Stimulated activated CD8-positive, alpha-beta memory T cell treated with anti-CD3 and anti-CD28 coated beads, Interleukin-4, amount 100 ng/mL, for 48 hours (primary cell): ENCODE measurements around the gene UBAC1.
A peak's percentile ranks its signal among the peaks of the same experiment; 100 is the strongest.

ENCODE experiments used
- DNase-seq: peaks from one replicate; pipeline ENCODE4 v3.0.0-alpha.2; 2020

Gene UBAC1

GRCh38 chr9:135961277-135961715, at the start of gene UBAC1:
TSS of gene UBAC1 (minus strand) at chr9:135961373. CDS start at chr9:135961162, 211 bp downstream.
- peak; percentile 95 for DNase-seq

GRCh38 chr9:136010615-136011361, 49.6 kb upstream of the UBAC1 start:
- no peak for DNase-seq

- no peak for DNase-seq
Measured at GRCh38 chr9:136010176-136010575, 49.0 kb upstream of the UBAC1 start.

- no peak for DNase-seq
Measured at GRCh38 chr9:136009516-136009915, 48.3 kb upstream of the UBAC1 start.

GRCh38 chr9:136008693-136008997, 47.5 kb upstream of the UBAC1 start:
- no peak for DNase-seq

- no peak for DNase-seq
Measured at GRCh38 chr9:136007934-136008692, 46.9 kb upstream of the UBAC1 start.

- no peak for DNase-seq
Measured at GRCh38 chr9:136007276-136007933, 46.2 kb upstream of the UBAC1 start.

- no peak for DNase-seq
Measured at GRCh38 chr9:136006169-136006568, 45.0 kb upstream of the UBAC1 start.

GRCh38 chr9:136004712-136005111, 43.5 kb upstream of the UBAC1 start:
- DNase-seq, result no peak

GRCh38 chr9:136004219-136004618, 43.0 kb upstream of the UBAC1 start:
- DNase-seq, result no peak

GRCh38 chr9:136003411-136004218, 42.4 kb upstream of the UBAC1 start:
- no peak for DNase-seq

GRCh38 chr9:136002881-136003280, 41.7 kb upstream of the UBAC1 start:
- no peak for DNase-seq

GRCh38 chr9:136002215-136002614, 41.0 kb upstream of the UBAC1 start:
- no peak for DNase-seq

GRCh38 chr9:136001231-136001630, 40.1 kb upstream of the UBAC1 start:
- no peak for DNase-seq

GRCh38 chr9:135998410-135999071, 37.4 kb upstream of the UBAC1 start:
- no peak for DNase-seq

GRCh38 chr9:135998016-135998380, 36.8 kb upstream of the UBAC1 start:
- no peak for DNase-seq

GRCh38 chr9:135997090-135998015, 36.2 kb upstream of the UBAC1 start:
- DNase-seq, result no peak

GRCh38 chr9:135995816-135996215, 34.6 kb upstream of the UBAC1 start:
- no peak for DNase-seq

- DNase-seq, result no peak
Measured at GRCh38 chr9:135994501-135995192, 33.5 kb upstream of the UBAC1 start.

GRCh38 chr9:135993765-135994500, 32.8 kb upstream of the UBAC1 start:
- no peak for DNase-seq
